SU-DHL-6 (cell line): ENCODE results near the gene B4GALT6.

ENCODE experiments used
- CTCF ChIP-seq: fragments of 200-600 bp; sonication (generic); IDR thresholded peaks from one replicate; pipeline ENCODE4 v1.5.1; 2017; ENCODE audit warnings: antibody characterized with exemption, mild to moderate bottlenecking, low read length, moderate library complexity; ENCODE audit not compliant: insufficient read depth, poor library complexity, severe bottlenecking
- EZH2phosphoT487 ChIP-seq: fragments of 200-600 bp; sonication (generic), shearing (Covaris generic); conservative IDR thresholded peaks from 2 replicates; pipeline ENCODE4 v1.6.1; 2018; ENCODE audit warnings: mild to moderate bottlenecking, antibody characterized with exemption, low read length, moderate library complexity, mixed read lengths

- no peak for TF ChIP-seq CTCF
- no peak for TF ChIP-seq EZH2phosphoT487
These were observed 33.0 kb downstream of the B4GALT6 start for GRCh38 chr18:31651369-31651768.
